Upper lobe of right lung (tissue), 1 donor: ENCODE results near the gene GNAO1. TPM values are rescaled to one million over a fixed set of nuclear protein-coding genes. Genes with fewer than 3 reads are reported as not detected.
A peak's percentile ranks its signal among the peaks of the same experiment; 100 is the strongest.
"Not testable (repeated sequence)": the region's sequence is repeated elsewhere in the genome, so short reads cannot be mapped to it uniquely, and the experiment has no call there.

Source experiments
- ATAC-seq: fragments of 200-7000 bp; cut with Tn5 transposase; one replicate; pipeline ENCODE4 v1.9.1; 2020; ENCODE audit warnings: mild to moderate bottlenecking, moderate library complexity
- DNase-seq: peaks from one replicate; pipeline ENCODE4 v3.0.0-alpha.2; 2020
- H3K27ac ChIP-seq: fragments of 200-600 bp; one replicate; pipeline ENCODE4 v1.8.0; 2022
- H3K27me3 ChIP-seq: fragments of 200-600 bp; one replicate; pipeline ENCODE4 v1.8.0; 2022; ENCODE audit warnings: mild to moderate bottlenecking
- H3K36me3 ChIP-seq: fragments of 200-600 bp; one replicate; pipeline ENCODE4 v1.8.0; 2022
- H3K4me1 ChIP-seq: fragments of 200-600 bp; one replicate; pipeline ENCODE4 v1.8.0; 2022
- H3K4me3 ChIP-seq: fragments of 200-600 bp; one replicate; pipeline ENCODE4 v1.8.0; 2022; ENCODE audit warnings: mild to moderate bottlenecking
- H3K9me3 ChIP-seq: fragments of 200-600 bp; one replicate; pipeline ENCODE4 v1.8.0; 2022
- intact Hi-C: fragments of 100-400 bp; cut with DNase I; formaldehyde crosslinking; loops from one replicate; pipeline ENCODE4 v1.11.0; 2022
- total RNA-seq: library from RNA; stranded (reverse); fragmentation: NEBNext Ultra II Directional; extraction: Animal tissue kit (Norgen Biotek cat#: 25700); gene quantifications from one replicate; pipeline ENCODE4 v1.2.1, GENCODE V29; 2021
- TF ChIP-seq, protein P1 (sequence below): fragments of 200-600 bp; IDR thresholded peaks from one replicate; pipeline ENCODE4 v1.8.0; 2022; ENCODE audit warnings: antibody characterized with exemption
- donor health status: DM: no; HTN: yes; CAD: no; lungs with severe emphysema.

Gene GNAO1
- total RNA-seq, 1 donor from 2014 or later = 1.8 TPM

DNA sequence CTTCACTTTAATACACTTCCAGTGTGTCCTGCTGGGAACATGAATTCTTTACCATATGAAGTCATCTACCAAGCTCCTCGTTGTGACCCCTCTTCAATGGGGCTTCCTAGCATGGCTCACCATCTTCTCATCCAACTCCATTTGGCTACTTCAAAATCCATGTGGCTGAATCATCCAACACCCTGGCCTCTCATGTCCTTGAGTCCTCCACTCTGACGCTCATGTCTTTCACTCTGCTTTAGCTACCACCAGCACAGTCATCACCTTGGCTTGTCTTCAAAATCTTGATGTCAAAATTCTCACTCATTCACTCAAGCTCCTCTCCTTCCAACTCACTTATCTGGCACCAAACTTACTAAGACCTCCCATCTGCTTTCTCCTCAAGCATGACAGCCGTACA lies 198.3 kb downstream of the GNAO1 start:
- H3K4me3 ChIP-seq = no peak overlapping the region
- ATAC-seq (peak; percentile 20), DNase-seq (no peak)
- peaks cover 81% of the 10 kb centered on the region for H3K36me3 ChIP-seq
- no peaks in the 10 kb centered on the region for H3K9me3 ChIP-seq
- no peak overlapping the region for H3K27ac ChIP-seq
- intact Hi-C loops = no loop called here
- no peaks in the 10 kb centered on the region for H3K4me1 ChIP-seq
- TF ChIP-seq, protein P1, sequence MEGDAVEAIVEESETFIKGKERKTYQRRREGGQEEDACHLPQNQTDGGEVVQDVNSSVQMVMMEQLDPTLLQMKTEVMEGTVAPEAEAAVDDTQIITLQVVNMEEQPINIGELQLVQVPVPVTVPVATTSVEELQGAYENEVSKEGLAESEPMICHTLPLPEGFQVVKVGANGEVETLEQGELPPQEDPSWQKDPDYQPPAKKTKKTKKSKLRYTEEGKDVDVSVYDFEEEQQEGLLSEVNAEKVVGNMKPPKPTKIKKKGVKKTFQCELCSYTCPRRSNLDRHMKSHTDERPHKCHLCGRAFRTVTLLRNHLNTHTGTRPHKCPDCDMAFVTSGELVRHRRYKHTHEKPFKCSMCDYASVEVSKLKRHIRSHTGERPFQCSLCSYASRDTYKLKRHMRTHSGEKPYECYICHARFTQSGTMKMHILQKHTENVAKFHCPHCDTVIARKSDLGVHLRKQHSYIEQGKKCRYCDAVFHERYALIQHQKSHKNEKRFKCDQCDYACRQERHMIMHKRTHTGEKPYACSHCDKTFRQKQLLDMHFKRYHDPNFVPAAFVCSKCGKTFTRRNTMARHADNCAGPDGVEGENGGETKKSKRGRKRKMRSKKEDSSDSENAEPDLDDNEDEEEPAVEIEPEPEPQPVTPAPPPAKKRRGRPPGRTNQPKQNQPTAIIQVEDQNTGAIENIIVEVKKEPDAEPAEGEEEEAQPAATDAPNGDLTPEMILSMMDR = no peak
- H3K27me3 ChIP-seq = no peaks in the 10 kb centered on the region

DNA sequence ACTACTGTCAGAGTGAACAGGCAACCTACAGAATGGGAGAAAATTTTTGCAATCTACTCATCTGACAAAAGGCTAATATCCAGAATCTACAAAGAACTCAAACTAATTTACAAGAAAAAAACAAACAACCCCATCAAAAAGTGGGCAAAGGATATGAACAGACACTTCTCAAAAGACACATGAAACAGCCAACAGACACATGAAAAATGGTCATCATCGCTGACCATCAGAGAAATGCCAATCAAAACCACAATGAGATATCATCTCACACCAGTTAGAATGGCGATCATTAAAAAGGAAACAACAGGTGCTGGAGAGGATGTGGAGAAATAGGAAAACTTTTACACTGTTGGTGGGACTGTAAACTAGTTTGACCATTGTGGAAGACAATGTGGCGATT lies 205.4 kb downstream of the GNAO1 start:
- H3K4me1 ChIP-seq, H3K9me3 ChIP-seq, ATAC-seq, H3K27me3 ChIP-seq, intact Hi-C loops, H3K4me3 ChIP-seq, H3K27ac ChIP-seq, DNase-seq: not testable (repeated sequence)
- H3K36me3 ChIP-seq = peaks cover 41% of the 10 kb centered on the region

DNA sequence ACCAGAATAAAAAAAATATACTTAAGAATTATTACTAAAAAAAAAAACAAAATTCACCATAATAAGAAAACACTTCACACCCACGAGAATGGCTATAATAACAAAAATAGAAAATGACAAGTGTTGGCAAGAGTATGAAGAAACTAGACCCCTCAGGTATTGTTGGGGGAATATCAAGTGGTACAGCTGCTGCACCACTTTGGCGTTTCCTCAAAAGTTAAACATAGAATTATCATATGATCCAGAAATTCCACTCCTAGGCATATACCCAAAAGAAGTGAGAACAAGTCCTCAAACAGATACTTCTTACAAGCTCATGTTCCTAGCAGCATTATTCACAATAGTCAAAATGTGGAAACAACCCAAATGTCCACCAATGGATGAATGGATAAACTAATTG lies 207.8 kb downstream of the GNAO1 start:
- ATAC-seq = no peak
- Histone ChIP-seq H3K36me3 (peaks cover 50% of the 10 kb centered on the region), H3K27me3 (no peaks in the 10 kb centered on the region), H3K27ac (no peak overlapping the region), H3K4me3 (no peak overlapping the region), H3K9me3 (no peaks in the 10 kb centered on the region), H3K4me1 (no peaks in the 10 kb centered on the region)
- DNase-seq = no peak
- intact Hi-C loops = no loop called here
- TF ChIP-seq, protein P1 = no peak

DNA sequence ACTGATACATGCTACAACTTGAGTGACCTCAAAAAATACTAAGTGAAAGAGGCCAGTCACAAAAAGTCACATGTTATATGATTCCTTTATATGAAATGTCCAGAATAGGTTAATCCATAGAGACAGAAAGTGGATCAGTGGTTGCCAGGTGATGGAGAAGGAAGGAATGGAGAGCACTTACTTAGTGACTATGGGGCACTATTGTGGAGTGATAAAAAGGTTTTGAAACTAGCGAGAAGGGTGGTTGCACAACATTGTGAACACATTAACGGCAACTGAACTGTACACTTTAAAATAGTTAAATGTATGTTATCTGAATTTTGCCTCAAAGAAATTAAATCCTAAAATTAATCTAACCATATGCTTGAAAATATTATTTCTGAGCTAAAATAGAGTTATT lies 208.2 kb downstream of the GNAO1 start:
- H3K27ac ChIP-seq = no peak overlapping the region
- peaks cover 54% of the 10 kb centered on the region for H3K36me3 ChIP-seq
- H3K4me3 ChIP-seq = no peak overlapping the region
- peak; percentile 37 for ATAC-seq
- no peaks in the 10 kb centered on the region for H3K4me1 ChIP-seq
- no peak for DNase-seq
- no peaks in the 10 kb centered on the region for H3K27me3 ChIP-seq
- intact Hi-C loops = no loop called here
- TF ChIP-seq, protein P1 = no peak
- no peaks in the 10 kb centered on the region for H3K9me3 ChIP-seq

DNA sequence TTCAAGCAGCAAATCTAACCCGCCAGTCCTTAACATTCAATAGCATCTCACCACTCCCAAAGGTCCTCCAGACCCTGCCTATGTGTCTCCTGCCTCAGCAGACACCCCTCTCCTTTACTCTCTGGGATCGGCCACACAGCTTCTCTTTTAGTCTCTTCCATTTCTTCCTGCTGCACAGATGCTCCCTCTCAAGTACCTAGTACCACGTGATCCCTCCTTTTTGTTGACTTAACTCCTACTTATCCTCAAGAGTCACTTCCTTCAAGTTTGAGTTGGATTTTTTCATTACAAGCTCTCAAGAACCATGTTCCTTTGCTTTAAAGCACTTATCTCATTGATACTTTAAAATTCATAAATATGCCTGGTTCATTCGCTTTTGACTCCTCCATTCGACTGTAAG lies 209.2 kb downstream of the GNAO1 start:
- Histone ChIP-seq H3K36me3 (peaks cover 64% of the 10 kb centered on the region), H3K27me3 (no peaks in the 10 kb centered on the region), H3K4me1 (no peaks in the 10 kb centered on the region), H3K9me3 (no peaks in the 10 kb centered on the region), H3K27ac (no peak overlapping the region), H3K4me3 (no peak overlapping the region)
- no peak for DNase-seq
- ATAC-seq = peak; percentile 76
- TF ChIP-seq, protein P1 = no peak
- intact Hi-C loops = no loop called here

DNA sequence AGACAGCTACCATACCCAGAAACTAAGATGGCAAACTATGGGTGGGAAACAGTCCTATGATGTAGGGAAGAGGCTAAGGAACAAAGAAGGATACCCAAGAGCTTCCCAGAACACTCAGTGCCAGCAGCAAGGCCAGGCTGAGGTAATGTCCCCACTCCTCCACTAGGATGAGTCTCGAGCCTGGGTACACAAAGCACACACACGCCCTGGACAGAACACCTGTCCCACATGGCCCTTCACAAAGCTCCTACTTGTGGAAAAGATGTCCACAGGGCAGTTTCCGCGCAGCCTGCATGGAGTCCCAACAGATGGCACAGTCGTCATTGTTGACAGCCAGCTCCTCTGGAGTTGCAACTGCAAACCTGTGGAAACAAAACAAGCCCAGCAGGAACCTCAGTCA lies 210.2 kb downstream of the GNAO1 start:
- H3K4me1 ChIP-seq = no peaks in the 10 kb centered on the region
- no peaks in the 10 kb centered on the region for H3K9me3 ChIP-seq
- intact Hi-C loops = no loop called here
- peaks cover 67% of the 10 kb centered on the region for H3K36me3 ChIP-seq
- DNase-seq = no peak
- no peak overlapping the region for H3K4me3 ChIP-seq
- no peak overlapping the region for H3K27ac ChIP-seq
- TF ChIP-seq, protein P1 = peak; percentile 14
- H3K27me3 ChIP-seq = no peaks in the 10 kb centered on the region
- ATAC-seq = peak; percentile 66
